ENCODE results near the gene CAPNS1. TPM values are rescaled to one million over a fixed set of nuclear protein-coding genes. Genes with fewer than 3 reads are reported as not detected.
"Not testable (repeated sequence)": the region's sequence is repeated elsewhere in the genome, so short reads cannot be mapped to it uniquely, and the experiment has no call there.

Gene CAPNS1
- total RNA-seq, 2 experiments from 2014 or later, result 547 to 569 TPM

- DNase-seq (no peak), ATAC-seq (no peak)
- H3K4me1 Mint-ChIP-seq (ENCODE audit: low read depth), result peaks cover 4% of the 10 kb centered on the region
- no peak within 1 kb of the TSS for H3K4me3 Mint-ChIP-seq
- ChIA-PET POLR2A (interaction anchor here (1.6 kb wide), 1 partner anchor 25 kb away, joined by 5 read pairs; no protein-coding TSS in a partner anchor), CTCF (no interaction called here)
- no peaks in the 10 kb centered on the region for H3K9me3 Mint-ChIP-seq (ENCODE audit: insufficient read depth)
- peaks cover 32% of the 10 kb centered on the region for H3K36me3 Mint-ChIP-seq (ENCODE audit: low read depth)
- peak within 1 kb of the TSS; percentile 43 for H3K27ac Mint-ChIP-seq
- H3K27me3 Mint-ChIP-seq (ENCODE audit: low read depth), result no peaks in the 10 kb centered on the region
Measured at GRCh38 chr19:36152352-36153091, 12.7 kb downstream of the CAPNS1 start, which contains the start of gene COX7A1. Gene COX7A1, minus strand, starts transcription at chr19:36152447. Its CDS starts 40 bp downstream, at chr19:36152407.

- Mint-ChIP-seq H3K27ac (no peak overlapping the region), H3K27me3 (ENCODE audit: low read depth) (no peaks in the 10 kb centered on the region), H3K4me1 (ENCODE audit: low read depth) (peaks cover 4% of the 10 kb centered on the region), H3K9me3 (ENCODE audit: insufficient read depth) (no peaks in the 10 kb centered on the region), H3K4me3 (no peak overlapping the region), H3K36me3 (ENCODE audit: low read depth) (peaks cover 31% of the 10 kb centered on the region)
- CTCF ChIA-PET, result interaction anchor here (1.0 kb wide), 1 partner anchor 14 kb away, joined by 4 read pairs; no protein-coding TSS in a partner anchor
- DNase-seq (no peak), ATAC-seq (no peak)
- POLR2A ChIA-PET, result interaction anchor here (1.6 kb wide), 1 partner anchor 25 kb away, joined by 5 read pairs; no protein-coding TSS in a partner anchor
Measured at GRCh38 chr19:36153126-36153525, 13.3 kb downstream of the CAPNS1 start.

DNA sequence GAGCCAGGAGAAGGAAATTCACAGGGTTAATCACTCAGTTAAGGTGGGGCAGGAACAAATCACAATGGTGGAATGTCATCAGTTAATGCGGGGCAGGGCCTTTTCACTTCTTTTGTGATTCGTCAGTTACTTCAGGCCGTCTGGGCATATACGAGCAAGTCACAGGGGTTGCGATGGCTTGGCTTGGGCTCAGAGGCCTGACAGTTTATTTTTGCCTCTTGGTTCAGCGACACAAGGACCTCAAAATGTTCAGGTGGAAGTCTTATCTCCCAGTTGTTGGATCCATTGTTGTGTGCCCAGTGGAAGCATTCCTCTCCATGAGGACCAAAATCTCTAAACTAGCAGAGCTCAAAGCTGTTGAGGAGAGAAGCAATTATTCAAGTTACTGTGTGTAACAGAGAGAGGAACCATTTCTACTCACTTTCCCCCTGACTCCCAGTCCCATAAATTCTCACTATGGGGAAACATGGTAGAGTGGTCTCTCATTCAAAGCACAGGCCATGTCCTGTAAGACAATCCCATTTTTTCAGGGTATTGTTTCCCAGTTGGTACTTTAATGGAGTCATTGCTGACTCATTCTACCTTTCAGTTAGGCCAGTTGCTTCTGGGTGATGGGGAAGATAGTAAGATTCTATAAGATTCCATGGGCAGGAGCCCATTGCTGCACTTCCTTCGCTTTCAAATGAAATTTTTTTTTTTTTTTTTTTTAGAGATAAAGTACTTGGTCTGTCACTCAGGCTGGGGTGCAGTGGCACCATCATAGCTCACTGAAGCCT is 21.1 kb downstream of the CAPNS1 start:
- Mint-ChIP-seq H3K4me1 (ENCODE audit: low read depth) (no peaks in the 10 kb centered on the region), H3K36me3 (ENCODE audit: low read depth) (peaks cover 12% of the 10 kb centered on the region), H3K27me3 (ENCODE audit: low read depth) (no peaks in the 10 kb centered on the region), H3K27ac (no peak overlapping the region), H3K9me3 (ENCODE audit: insufficient read depth) (no peaks in the 10 kb centered on the region), H3K4me3 (no peak overlapping the region)
- ChIA-PET POLR2A (no interaction called here), CTCF (interaction anchor here (0.7 kb wide), 1 partner anchor 33 kb away, joined by 3 read pairs; no protein-coding TSS in a partner anchor)
- ATAC-seq, result no peak
- no peak for DNase-seq

DNA sequence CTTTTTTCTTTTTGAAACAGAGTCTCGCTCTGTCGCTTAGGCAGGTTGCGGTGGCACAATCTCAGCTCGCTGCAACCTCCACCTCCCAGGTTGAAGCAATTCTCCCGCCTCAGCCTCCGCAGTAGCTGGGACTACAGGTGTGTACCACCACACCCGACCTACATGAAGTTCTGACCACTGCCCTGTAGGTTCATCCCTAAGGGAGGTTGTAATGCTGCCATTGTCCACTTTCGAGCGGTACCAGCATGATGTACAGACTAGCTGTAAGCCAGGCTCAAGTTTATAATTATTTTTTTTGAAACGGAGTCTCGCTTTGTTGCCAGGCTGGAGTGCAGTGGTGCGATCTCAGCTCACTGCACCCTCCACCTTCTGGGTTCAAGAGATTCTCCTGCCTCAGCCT is 23.9 kb downstream of the CAPNS1 start:
- Mint-ChIP-seq H3K27ac (no peak overlapping the region), H3K27me3 (ENCODE audit: low read depth) (no peaks in the 10 kb centered on the region), H3K36me3 (ENCODE audit: low read depth) (peaks cover 10% of the 10 kb centered on the region), H3K4me3 (no peak overlapping the region), H3K4me1 (ENCODE audit: low read depth) (no peaks in the 10 kb centered on the region), H3K9me3 (ENCODE audit: insufficient read depth) (no peaks in the 10 kb centered on the region)
- ATAC-seq (no peak), DNase-seq (no peak)
- POLR2A ChIA-PET, result interaction anchor here (0.6 kb wide), 1 partner anchor 595 kb away, joined by 3 read pairs; no protein-coding TSS in a partner anchor
- CTCF ChIA-PET, result interaction anchor here (2.6 kb wide), 1 partner anchor 36 kb away, joined by 12 read pairs; no protein-coding TSS in a partner anchor

DNA sequence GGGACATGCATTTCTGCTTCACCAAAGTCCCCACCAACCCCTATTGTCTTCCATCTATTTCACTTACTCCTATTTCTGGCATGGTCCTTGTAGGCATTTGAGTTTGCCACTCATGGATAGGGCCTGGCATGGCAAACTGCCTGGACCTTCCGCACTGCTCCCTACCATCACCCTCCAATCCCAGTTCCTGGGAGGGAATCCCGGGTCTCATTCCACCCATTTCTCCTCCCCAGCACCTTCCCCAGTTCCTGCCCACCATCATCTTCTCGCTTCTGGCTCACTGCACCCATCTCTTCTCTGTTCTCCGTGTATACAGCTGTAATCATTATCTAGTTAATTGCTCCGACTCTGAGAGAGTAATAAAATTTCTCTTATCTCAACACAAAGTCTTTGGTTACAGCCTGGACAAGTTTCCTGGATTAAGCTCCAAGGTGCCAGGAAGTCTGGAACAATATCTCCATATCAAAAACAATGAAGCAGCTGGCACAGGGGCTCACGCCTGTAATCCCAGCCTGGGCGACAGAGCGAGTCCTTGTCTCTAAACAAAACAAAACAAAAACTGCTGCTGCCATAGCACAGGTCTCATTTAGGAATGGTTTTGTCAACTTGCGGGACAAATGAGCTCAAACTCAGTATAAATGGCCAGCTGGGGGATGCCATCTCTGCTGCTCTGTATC is 29.4 kb downstream of the CAPNS1 start:
- H3K4me3 Mint-ChIP-seq, result no peak overlapping the region
- H3K27ac Mint-ChIP-seq, result no peak overlapping the region
- ChIA-PET POLR2A (interaction anchor here (1.0 kb wide), 2 partner anchors 41 to 46 kb away, joined by 3 to 4 read pairs; partner anchors contain the start of genes ZNF146 and ZNF565), CTCF (interaction anchor here (1.0 to 3.4 kb wide), 6 partner anchors 10 to 116 kb away, joined by 4 to 77 read pairs (median 4); partner anchors contain the start of gene THAP8)
- DNase-seq (no peak), ATAC-seq (no peak)
- H3K4me1 Mint-ChIP-seq (ENCODE audit: low read depth), result peaks cover 6% of the 10 kb centered on the region
- H3K9me3 Mint-ChIP-seq (ENCODE audit: insufficient read depth), result no peaks in the 10 kb centered on the region
- no peaks in the 10 kb centered on the region for H3K36me3 Mint-ChIP-seq (ENCODE audit: low read depth)
- no peaks in the 10 kb centered on the region for H3K27me3 Mint-ChIP-seq (ENCODE audit: low read depth)

GRCh38 chr19:36172852-36173251 is 33.0 kb downstream of the CAPNS1 start:
- Mint-ChIP-seq H3K27me3 (ENCODE audit: low read depth) (no peaks in the 10 kb centered on the region), H3K36me3 (ENCODE audit: low read depth) (no peaks in the 10 kb centered on the region), H3K4me3 (no peak overlapping the region), H3K27ac (no peak overlapping the region), H3K4me1 (ENCODE audit: low read depth) (peaks cover 6% of the 10 kb centered on the region), H3K9me3 (ENCODE audit: insufficient read depth) (no peaks in the 10 kb centered on the region)
- POLR2A ChIA-PET, result no interaction called here
- ATAC-seq (no peak), DNase-seq (no peak)
- CTCF ChIA-PET, result interaction anchor here (3.9 kb wide), 1 partner anchor 45 kb away, joined by 31 read pairs; no protein-coding TSS in a partner anchor

- not testable (repeated sequence) for H3K4me1 Mint-ChIP-seq (ENCODE audit: low read depth); H3K36me3 Mint-ChIP-seq (ENCODE audit: low read depth); H3K27ac Mint-ChIP-seq; ATAC-seq; H3K9me3 Mint-ChIP-seq (ENCODE audit: insufficient read depth); DNase-seq; H3K27me3 Mint-ChIP-seq (ENCODE audit: low read depth); H3K4me3 Mint-ChIP-seq
- ChIA-PET POLR2A (interaction anchor here (0.6 kb wide), 1 partner anchor 903 kb away, joined by 3 read pairs; no protein-coding TSS in a partner anchor), CTCF (interaction anchor here (1.0 to 3.9 kb wide), 2 partner anchors 46 to 59 kb away, joined by 3 to 31 read pairs; partner anchors contain the start of gene TBCB)
Measured at GRCh38 chr19:36173846-36174245, 34.0 kb downstream of the CAPNS1 start.

GRCh38 chr19:36179077-36179476 is 39.2 kb downstream of the CAPNS1 start:
- H3K4me3 Mint-ChIP-seq; ATAC-seq; H3K9me3 Mint-ChIP-seq (ENCODE audit: insufficient read depth); H3K27me3 Mint-ChIP-seq (ENCODE audit: low read depth); DNase-seq; H3K4me1 Mint-ChIP-seq (ENCODE audit: low read depth); H3K27ac Mint-ChIP-seq; H3K36me3 Mint-ChIP-seq (ENCODE audit: low read depth); POLR2A ChIA-PET: not testable (repeated sequence)
- CTCF ChIA-PET, result interaction anchor here (0.9 to 1.9 kb wide), 3 partner anchors 9 to 51 kb away, joined by 3 to 8 read pairs (median 3); no protein-coding TSS in a partner anchor

DNA sequence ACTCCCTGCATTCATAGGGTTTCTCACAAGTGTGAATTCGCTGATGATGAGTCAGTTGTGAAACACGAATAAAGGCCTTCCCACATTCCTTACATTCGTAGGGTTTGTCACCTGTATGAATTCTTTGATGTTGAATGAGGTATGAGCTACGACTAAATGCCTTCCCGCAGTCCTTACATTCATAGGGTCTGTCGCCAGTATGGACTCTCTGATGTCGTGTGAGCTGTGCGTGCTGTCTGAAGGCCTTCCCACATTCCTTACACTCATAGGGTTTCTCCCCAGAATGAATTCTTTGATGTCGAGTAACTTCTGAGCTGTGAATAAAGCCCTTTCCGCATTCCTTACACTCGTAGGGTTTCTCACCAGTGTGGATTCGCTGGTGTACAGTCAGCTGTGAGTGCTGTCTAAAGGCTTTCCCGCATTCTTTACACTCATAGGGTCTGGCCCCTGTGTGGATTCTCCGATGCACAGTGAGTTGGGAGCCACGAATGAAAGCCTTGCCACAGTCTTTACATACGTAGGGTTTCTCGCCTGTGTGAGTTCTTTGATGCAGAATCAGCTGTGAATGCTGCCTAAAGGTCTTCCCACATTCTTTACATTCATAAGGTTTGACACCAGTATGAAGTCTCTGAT is 42.9 kb downstream of the CAPNS1 start:
- Mint-ChIP-seq H3K4me3 (no peak overlapping the region), H3K27ac (no peak overlapping the region), H3K9me3 (ENCODE audit: insufficient read depth) (no peaks in the 10 kb centered on the region), H3K27me3 (ENCODE audit: low read depth) (no peaks in the 10 kb centered on the region), H3K36me3 (ENCODE audit: low read depth) (peaks cover 2% of the 10 kb centered on the region), H3K4me1 (ENCODE audit: low read depth) (no peaks in the 10 kb centered on the region)
- ChIA-PET CTCF (interaction anchor here (1.7 kb wide), 1 partner anchor 55 kb away, joined by 4 read pairs; no protein-coding TSS in a partner anchor), POLR2A (no interaction called here)
- no peak for DNase-seq
- no peak for ATAC-seq

DNA sequence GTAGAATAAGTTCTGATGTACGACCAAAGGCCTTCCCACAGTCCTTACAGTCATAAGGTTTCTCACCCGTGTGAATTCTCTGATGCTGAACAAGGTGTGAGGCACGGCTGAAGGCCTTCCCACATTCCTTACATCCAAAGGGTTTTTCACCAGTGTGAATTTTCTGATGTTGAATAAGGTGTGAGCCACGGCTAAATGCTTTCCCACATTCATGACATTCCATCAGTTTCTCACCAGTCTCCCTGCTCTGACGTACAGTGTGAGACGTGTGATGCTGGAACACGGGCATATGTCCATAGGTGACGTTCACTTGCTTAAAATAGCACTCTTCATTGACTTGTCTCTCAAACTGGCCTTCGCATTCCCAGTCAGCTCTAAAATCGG is 43.4 kb downstream of the CAPNS1 start:
- H3K36me3 Mint-ChIP-seq (ENCODE audit: low read depth), result peaks cover 2% of the 10 kb centered on the region
- no peak for DNase-seq
- H3K27ac Mint-ChIP-seq, result no peak overlapping the region
- H3K4me3 Mint-ChIP-seq, result no peak overlapping the region
- no peak for ATAC-seq
- H3K9me3 Mint-ChIP-seq (ENCODE audit: insufficient read depth), result no peaks in the 10 kb centered on the region
- POLR2A ChIA-PET, result no interaction called here
- CTCF ChIA-PET, result interaction anchor here (1.7 kb wide), 1 partner anchor 55 kb away, joined by 4 read pairs; no protein-coding TSS in a partner anchor
- no peaks in the 10 kb centered on the region for H3K27me3 Mint-ChIP-seq (ENCODE audit: low read depth)
- no peaks in the 10 kb centered on the region for H3K4me1 Mint-ChIP-seq (ENCODE audit: low read depth)

- POLR2A ChIA-PET; DNase-seq; H3K4me3 Mint-ChIP-seq; H3K9me3 Mint-ChIP-seq (ENCODE audit: insufficient read depth); H3K36me3 Mint-ChIP-seq (ENCODE audit: low read depth); CTCF ChIA-PET; H3K27ac Mint-ChIP-seq; ATAC-seq; H3K27me3 Mint-ChIP-seq (ENCODE audit: low read depth); H3K4me1 Mint-ChIP-seq (ENCODE audit: low read depth): not testable (repeated sequence)
Measured at GRCh38 chr19:36186722-36187121, 46.9 kb downstream of the CAPNS1 start.
